22Rv1 (cell line): ENCODE measurements around the gene JPH3.

Source experiments
- CTCF ChIP-seq: fragments of 450-650 bp; IDR thresholded peaks from 2 replicates; pipeline ENCODE4 v1.5.1; 2017; ENCODE audit warnings: mild to moderate bottlenecking
- ZFX ChIP-seq: fragments of 450-650 bp; IDR thresholded peaks from 2 replicates; pipeline ENCODE4 v1.6.1; 2017; ENCODE audit warnings: antibody characterized with exemption, borderline replicate concordance

GRCh38 chr16:87693827-87694226 is 91.5 kb downstream of the JPH3 start:
- TF ChIP-seq CTCF (no peak), ZFX (no peak)
